Adrenal gland (tissue), 5 donors: ENCODE data around the gene PKP2.

Source experiments
- POLR2A ChIP-seq, 2 donors: fragments of 450-650 bp; IDR thresholded peaks; one replicate each; pipeline ENCODE4 v1.6.1; 2017; ENCODE audit warnings: antibody characterized with exemption in 2 of 2, mild to moderate bottlenecking in 2 of 2, moderate library complexity in 1 of 2
- TF ChIP-seq, protein P1 (sequence below), 6 experiments: fragments of 450-650 bp in 4 of 6; fragments of 200-600 bp in 2 of 6; sonication (generic) in 1 of 6; IDR thresholded peaks; 1 replicate in 5 of 6; 2 replicates in 1 of 6; pipeline versions ENCODE4 v1.5.1 to v1.8.0; 2016 to 2021; ENCODE audit warnings: antibody characterized with exemption in 6 of 6, mild to moderate bottlenecking in 2 of 6, moderate library complexity in 1 of 6
- donor health status: DM: no; HTN: no; CAD: no.

- TF ChIP-seq, protein P1, sequence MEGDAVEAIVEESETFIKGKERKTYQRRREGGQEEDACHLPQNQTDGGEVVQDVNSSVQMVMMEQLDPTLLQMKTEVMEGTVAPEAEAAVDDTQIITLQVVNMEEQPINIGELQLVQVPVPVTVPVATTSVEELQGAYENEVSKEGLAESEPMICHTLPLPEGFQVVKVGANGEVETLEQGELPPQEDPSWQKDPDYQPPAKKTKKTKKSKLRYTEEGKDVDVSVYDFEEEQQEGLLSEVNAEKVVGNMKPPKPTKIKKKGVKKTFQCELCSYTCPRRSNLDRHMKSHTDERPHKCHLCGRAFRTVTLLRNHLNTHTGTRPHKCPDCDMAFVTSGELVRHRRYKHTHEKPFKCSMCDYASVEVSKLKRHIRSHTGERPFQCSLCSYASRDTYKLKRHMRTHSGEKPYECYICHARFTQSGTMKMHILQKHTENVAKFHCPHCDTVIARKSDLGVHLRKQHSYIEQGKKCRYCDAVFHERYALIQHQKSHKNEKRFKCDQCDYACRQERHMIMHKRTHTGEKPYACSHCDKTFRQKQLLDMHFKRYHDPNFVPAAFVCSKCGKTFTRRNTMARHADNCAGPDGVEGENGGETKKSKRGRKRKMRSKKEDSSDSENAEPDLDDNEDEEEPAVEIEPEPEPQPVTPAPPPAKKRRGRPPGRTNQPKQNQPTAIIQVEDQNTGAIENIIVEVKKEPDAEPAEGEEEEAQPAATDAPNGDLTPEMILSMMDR (IDR thresholded peaks at IDR 0.05), result no peak
- TF ChIP-seq POLR2A (IDR thresholded peaks at IDR 0.05), result no peak
These were observed 20.6 kb downstream of the PKP2 start for GRCh38 chr12:32876004-32876403.
